Neural cell (in vitro differentiated cells): Measurements from ENCODE around the gene ZP1.
A peak's percentile ranks its signal among the peaks of the same experiment; 100 is the strongest.

Experiments
- CTCF ChIP-seq: fragments of 450-650 bp; IDR thresholded peaks from 2 replicates; pipeline ENCODE4 v1.5.1; 2014; ENCODE audit warnings: antibody characterized with exemption, mild to moderate bottlenecking, moderate library complexity; ENCODE audit not compliant: poor library complexity, severe bottlenecking
- EP300 ChIP-seq: fragments of 450-650 bp; conservative IDR thresholded peaks from 2 replicates; pipeline ENCODE4 v1.6.1; 2014; ENCODE audit warnings: antibody characterized with exemption, mild to moderate bottlenecking, moderate library complexity; ENCODE audit not compliant: poor library complexity, severe bottlenecking
- EZH2 ChIP-seq: fragments of 200-600, 300-800 bp; shearing (Covaris generic), sonication (generic); IDR thresholded peaks from 2 replicates; pipeline ENCODE4 v1.6.1; 2014; ENCODE audit warnings: antibody characterized with exemption, low read length, borderline replicate concordance, mild to moderate bottlenecking; ENCODE audit not compliant: insufficient read depth, poor library complexity, severe bottlenecking
- POLR2AphosphoS5 ChIP-seq: IDR thresholded peaks from 2 replicates; pipeline ENCODE4 v1.6.1; 2012
- RAD21 ChIP-seq: fragments of 450-650 bp; conservative IDR thresholded peaks from 2 replicates; pipeline ENCODE4 v1.6.1; 2014; ENCODE audit warnings: antibody characterized with exemption, mild to moderate bottlenecking, moderate library complexity
- SMC3 ChIP-seq: fragments of 450-650 bp; conservative IDR thresholded peaks from 2 replicates; pipeline ENCODE4 v1.6.1; 2014; ENCODE audit warnings: antibody characterized with exemption, mild to moderate bottlenecking, moderate library complexity; ENCODE audit not compliant: poor library complexity
- TAF1 ChIP-seq: IDR thresholded peaks from 2 replicates; pipeline ENCODE4 v1.6.1; 2012; ENCODE audit warnings: low read depth

DNA sequence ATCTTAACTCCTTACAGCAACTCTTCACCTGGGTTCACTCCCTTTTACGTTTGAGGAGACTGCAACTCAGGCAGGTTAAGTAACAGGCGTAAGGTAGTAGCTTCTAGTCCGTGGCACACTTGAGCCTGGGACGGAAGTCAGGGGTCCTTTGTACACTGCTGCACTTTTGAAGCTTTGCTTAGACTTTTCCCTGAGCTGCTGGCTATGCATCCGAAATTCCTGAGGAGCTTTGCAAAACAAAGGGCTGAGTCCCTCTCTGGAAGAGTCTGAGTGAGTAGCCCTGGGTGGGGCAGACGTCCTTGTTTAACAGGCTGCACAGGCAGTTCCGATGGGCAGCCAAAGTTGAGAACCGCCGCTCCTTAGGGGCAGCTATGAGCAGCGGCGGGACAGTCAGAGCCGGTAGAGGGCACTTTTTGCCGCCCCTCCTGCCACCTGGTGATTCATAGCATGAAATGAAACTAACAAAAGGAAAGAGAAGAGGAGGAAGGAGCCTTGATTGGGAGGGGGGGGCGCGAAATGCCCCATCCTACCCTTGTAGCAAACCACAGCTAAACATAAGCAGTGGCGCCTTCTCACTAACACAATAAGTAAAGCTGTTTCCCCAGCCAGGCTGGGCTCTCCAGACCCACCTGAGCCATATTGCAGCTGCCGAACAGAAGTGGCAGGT, 48.0 kb downstream of the ZP1 start:
- TF ChIP-seq EP300: no peak
- no peak for TF ChIP-seq POLR2AphosphoS5
- TF ChIP-seq CTCF: peak; percentile 47
- no peak for TF ChIP-seq TAF1
- no peak for TF ChIP-seq EZH2
- peak; percentile 19 for TF ChIP-seq RAD21
- peak; percentile 40 for TF ChIP-seq SMC3
